ENCODE measurements around the gene ERGIC1. TPM values are rescaled to one million over a fixed set of nuclear protein-coding genes. Genes with fewer than 3 reads are reported as not detected.
"Not testable (repeated sequence)": the region's sequence is repeated elsewhere in the genome, so short reads cannot be mapped to it uniquely, and the experiment has no call there.

ERGIC1 gene
- total RNA-seq, 2 donors from 2014 or later = 228 to 380 TPM

- Histone ChIP-seq H3K36me3 (peaks cover 0 to 6% of the 10 kb centered on the region in 2 donors), H3K4me1 (replicated peaks) (no peaks in the 10 kb centered on the region), H3K4me3 (no peak overlapping the region), H3K27me3 (replicated peaks; ENCODE audit: insufficient read depth) (no peaks in the 10 kb centered on the region), H3K9me3 (no peaks in the 10 kb centered on the region), H3K27ac (peak overlapping the region; percentile 57 to 58)
- DNase-seq (ENCODE audit: low spot score) = no peak
- intact Hi-C loops (cut with DNase I) = no loop called here
- 57% methylated on average over 7 of the region's 7 CpGs for WGBS
- TF ChIP-seq POLR2AphosphoS5 (IDR thresholded peaks at IDR 0.05) (peak; percentile 19), POLR2A (IDR thresholded peaks at IDR 0.05) (no peak), CTCF (IDR thresholded peaks at IDR 0.05) (no peak)
These were observed 57.8 kb downstream of the ERGIC1 start for GRCh38 chr5:172891716-172892421.

- Histone ChIP-seq H3K9me3 (no peaks in the 10 kb centered on the region), H3K36me3 (peaks cover 0 to 6% of the 10 kb centered on the region in 2 donors), H3K4me3 (no peak overlapping the region), H3K27ac (peak overlapping the region; percentile 57 to 58), H3K4me1 (replicated peaks) (no peaks in the 10 kb centered on the region), H3K27me3 (replicated peaks; ENCODE audit: insufficient read depth) (no peaks in the 10 kb centered on the region)
- TF ChIP-seq POLR2A (IDR thresholded peaks at IDR 0.05) = no peak
- no peak for TF ChIP-seq CTCF (IDR thresholded peaks at IDR 0.05)
- no peak for TF ChIP-seq POLR2AphosphoS5 (IDR thresholded peaks at IDR 0.05)
- intact Hi-C loops (cut with DNase I) = no loop called here
- DNase-seq (ENCODE audit: low spot score) = no peak
- 74% methylated on average over 7 of the region's 7 CpGs for WGBS
These were observed 58.7 kb downstream of the ERGIC1 start for GRCh38 chr5:172892713-172893112.

- Histone ChIP-seq H3K36me3 (no peaks in the 10 kb centered on the region), H3K27me3 (replicated peaks; ENCODE audit: insufficient read depth) (no peaks in the 10 kb centered on the region), H3K4me3 (no peak overlapping the region), H3K4me1 (replicated peaks) (no peaks in the 10 kb centered on the region), H3K27ac (peak overlapping the region; percentile 30 to 95), H3K9me3 (no peaks in the 10 kb centered on the region)
- no peak for DNase-seq (ENCODE audit: low spot score)
- WGBS = 86% methylated on average over 7 of the region's 7 CpGs
- intact Hi-C loops (cut with DNase I) = no loop called here
- no peak for TF ChIP-seq POLR2AphosphoS5 (IDR thresholded peaks at IDR 0.05)
- TF ChIP-seq POLR2A (IDR thresholded peaks at IDR 0.05) = no peak
- no peak for TF ChIP-seq CTCF (IDR thresholded peaks at IDR 0.05)
These were observed 60.8 kb downstream of the ERGIC1 start for GRCh38 chr5:172894767-172895388.

GRCh38 chr5:172895549-172895948, 61.5 kb downstream of the ERGIC1 start:
- H3K27me3 ChIP-seq (replicated peaks; ENCODE audit: insufficient read depth) = no peaks in the 10 kb centered on the region
- DNase-seq (ENCODE audit: low spot score) = no peak
- H3K4me1 ChIP-seq (replicated peaks) = no peaks in the 10 kb centered on the region
- H3K36me3 ChIP-seq = no peaks in the 10 kb centered on the region
- TF ChIP-seq CTCF (IDR thresholded peaks at IDR 0.05) (no peak), POLR2A (IDR thresholded peaks at IDR 0.05) (no peak), POLR2AphosphoS5 (IDR thresholded peaks at IDR 0.05) (no peak)
- WGBS = 90% methylated on average over 4 of the region's 4 CpGs
- H3K27ac ChIP-seq = peak overlapping the region; percentile 95 to 96
- intact Hi-C loops (cut with DNase I) = no loop called here
- H3K4me3 ChIP-seq = no peak overlapping the region
- no peaks in the 10 kb centered on the region for H3K9me3 ChIP-seq

- Histone ChIP-seq H3K27me3 (replicated peaks; ENCODE audit: insufficient read depth) (no peaks in the 10 kb centered on the region), H3K4me1 (replicated peaks) (peaks cover 8% of the 10 kb centered on the region), H3K27ac (peak overlapping the region; percentile 95 to 96), H3K9me3 (no peaks in the 10 kb centered on the region), H3K36me3 (no peaks in the 10 kb centered on the region), H3K4me3 (no peak overlapping the region)
- intact Hi-C loops (cut with DNase I) = no loop called here
- 74% methylated on average over 7 of the region's 7 CpGs for WGBS
- no peak for DNase-seq (ENCODE audit: low spot score)
- TF ChIP-seq POLR2A (IDR thresholded peaks at IDR 0.05) (no peak), CTCF (IDR thresholded peaks at IDR 0.05) (no peak), POLR2AphosphoS5 (IDR thresholded peaks at IDR 0.05) (peak; percentile 9)
These were observed 62.4 kb downstream of the ERGIC1 start for GRCh38 chr5:172896465-172896864.

GRCh38 chr5:172897067-172897466, 63.0 kb downstream of the ERGIC1 start:
- H3K9me3 ChIP-seq; H3K27me3 ChIP-seq (replicated peaks; ENCODE audit: insufficient read depth); H3K4me3 ChIP-seq; H3K4me1 ChIP-seq (replicated peaks); H3K36me3 ChIP-seq; intact Hi-C loops (cut with DNase I); DNase-seq (ENCODE audit: low spot score): not testable (repeated sequence)
- 87% methylated on average over 6 of the region's 7 CpGs for WGBS
- H3K27ac ChIP-seq = peak overlapping the region; percentile 95 to 96

Data from prostate gland (tissue), 2 donors.